Astrocyte (in vitro differentiated cells and primary cell): ENCODE measurements around the gene TSC2. TPM values are rescaled to one million over a fixed set of nuclear protein-coding genes. Genes with fewer than 3 reads are reported as not detected.

Source experiments
- DNase-seq: peaks from one replicate; pipeline ENCODE4 v3.0.0-alpha.2; 2010; ENCODE audit warnings: low read depth
- FAIRE-seq: peaks from 2 replicates; lab custom pipeline; 2011; peaks lifted over from hg19 to GRCh38; lab: Jason Lieb, UNC
- H2AFZ ChIP-seq: 2 replicates; pipeline ENCODE4 v1.6.0; 2012; ENCODE audit warnings: low read depth, low read length, inconsistent platforms
- H3K27ac ChIP-seq: 2 replicates; pipeline ENCODE4 v1.5.1; 2011; ENCODE audit warnings: low read depth, low read length, inconsistent platforms
- H3K27me3 ChIP-seq: 2 replicates; pipeline ENCODE4 v1.6.0; 2011; ENCODE audit warnings: low read length, inconsistent platforms; ENCODE audit not compliant: insufficient read depth
- H3K36me3 ChIP-seq: 2 replicates; pipeline ENCODE4 v1.5.1; 2011; ENCODE audit warnings: low read length, inconsistent platforms; ENCODE audit not compliant: insufficient read depth
- H3K4me1 ChIP-seq: 2 replicates; pipeline ENCODE4 v1.5.1; 2011; ENCODE audit warnings: low read length, inconsistent platforms; ENCODE audit not compliant: insufficient read depth
- H3K4me2 ChIP-seq: 2 replicates; pipeline ENCODE4 v1.6.0; 2012; ENCODE audit warnings: low read length, inconsistent platforms
- H3K4me3 ChIP-seq: 2 replicates; pipeline ENCODE4 v1.5.1; 2011; ENCODE audit warnings: low read depth, mild to moderate bottlenecking, low read length, inconsistent platforms; ENCODE audit not compliant: insufficient read depth
- H3K79me2 ChIP-seq: 2 replicates; pipeline ENCODE4 v1.6.0; 2012; ENCODE audit warnings: mild to moderate bottlenecking, low read length, inconsistent platforms; ENCODE audit not compliant: insufficient read depth
- H3K9ac ChIP-seq: 2 replicates; pipeline ENCODE4 v1.6.0; 2012; ENCODE audit warnings: mild to moderate bottlenecking, low read length, inconsistent platforms
- H3K9me3 ChIP-seq: 2 replicates; pipeline ENCODE4 v1.5.1; 2012; ENCODE audit warnings: low read depth, mild to moderate bottlenecking, low read length, inconsistent platforms; ENCODE audit not compliant: insufficient read depth
- H4K20me1 ChIP-seq: 2 replicates; pipeline ENCODE4 v1.6.0; 2012; ENCODE audit warnings: low read length, inconsistent platforms; ENCODE audit not compliant: insufficient read depth
- H3K27ac Mint-ChIP-seq: one replicate; pipeline ENCODE4 v1.8.0; 2021; ENCODE audit warnings: mild to moderate bottlenecking, mixed read lengths; ENCODE audit not compliant: unreplicated experiment
- H3K27me3 Mint-ChIP-seq: one replicate; pipeline ENCODE4 v1.8.0; 2021; ENCODE audit warnings: low read depth, mixed read lengths; ENCODE audit not compliant: unreplicated experiment
- H3K36me3 Mint-ChIP-seq: one replicate; pipeline ENCODE4 v1.8.0; 2021; ENCODE audit warnings: low read depth, mixed read lengths; ENCODE audit not compliant: unreplicated experiment
- H3K4me1 Mint-ChIP-seq: one replicate; pipeline ENCODE4 v1.8.0; 2021; ENCODE audit warnings: low read depth, mixed read lengths; ENCODE audit not compliant: unreplicated experiment
- H3K4me3 Mint-ChIP-seq: one replicate; pipeline ENCODE4 v1.8.0; 2021; ENCODE audit warnings: mild to moderate bottlenecking, moderate library complexity, mixed read lengths; ENCODE audit not compliant: unreplicated experiment
- H3K9me3 Mint-ChIP-seq: one replicate; pipeline ENCODE4 v1.8.0; 2021; ENCODE audit warnings: mild to moderate bottlenecking, mixed read lengths; ENCODE audit not compliant: unreplicated experiment
- CTCF ChIP-seq: IDR thresholded peaks from 2 replicates; pipeline ENCODE4 v1.5.1; 2011; ENCODE audit warnings: low read depth, mild to moderate bottlenecking, inconsistent platforms, low read length, moderate library complexity; ENCODE audit not compliant: insufficient read depth
- EZH2 ChIP-seq: IDR thresholded peaks from 2 replicates; pipeline ENCODE4 v1.6.1; 2012; ENCODE audit warnings: mild to moderate bottlenecking, low read length, inconsistent platforms; ENCODE audit not compliant: insufficient read depth
- total RNA-seq: library from RNA; stranded (reverse); gene quantifications from 2 replicates; pipeline ENCODE4 v1.2.1, GENCODE V29; 2021

The TSC2 gene
- total RNA-seq, 1 donor from 2014 or later: 89.5 TPM

DNA sequence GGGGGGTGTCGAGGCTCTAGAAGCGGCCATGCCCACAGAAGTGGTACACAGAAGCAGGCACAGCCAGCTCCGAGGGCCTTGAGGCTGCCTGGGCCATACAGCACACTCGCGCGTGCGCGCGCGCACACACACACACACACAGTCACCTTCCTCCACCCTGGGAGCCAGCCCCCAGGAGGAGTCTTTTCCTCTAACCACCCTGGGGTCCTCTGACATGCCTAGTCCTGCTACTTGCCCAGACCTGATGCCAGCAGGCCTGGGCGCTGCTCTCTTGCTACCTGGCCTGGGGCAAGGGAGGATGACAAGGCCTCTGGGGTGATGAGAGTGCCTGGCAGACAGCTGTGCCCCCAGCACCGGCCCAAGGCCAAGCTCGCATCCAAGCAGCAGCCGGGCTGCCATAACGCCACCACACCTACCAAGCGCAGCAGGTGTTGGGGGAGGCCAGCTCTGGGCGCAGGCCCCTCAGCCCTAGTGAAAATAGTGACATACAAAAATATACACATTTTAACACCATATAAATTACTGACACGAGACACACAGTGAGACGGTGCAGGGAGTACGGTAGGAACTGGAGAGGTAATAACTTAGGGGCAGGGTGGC, 41.1 kb downstream of the TSC2 start:
- Mint-ChIP-seq H3K27me3 (no peaks in the 10 kb centered on the region), H3K36me3 (peaks cover 5% of the 10 kb centered on the region), H3K27ac (peak overlapping the region; percentile 34), H3K4me1 (no peaks in the 10 kb centered on the region), H3K9me3 (no peaks in the 10 kb centered on the region), H3K4me3 (no peak overlapping the region)
- TF ChIP-seq CTCF (no peak), EZH2 (no peak)
- H3K79me2 ChIP-seq: no peaks in the 10 kb centered on the region
- peaks cover 38% of the 10 kb centered on the region for H4K20me1 ChIP-seq
- no peak overlapping the region for H3K4me3 ChIP-seq
- H3K4me2 ChIP-seq: no peak overlapping the region
- no peak overlapping the region for H3K27ac ChIP-seq
- no peaks in the 10 kb centered on the region for H3K36me3 ChIP-seq
- no peaks in the 10 kb centered on the region for H3K9me3 ChIP-seq
- H2AFZ ChIP-seq: no peak overlapping the region
- H3K9ac ChIP-seq: no peak overlapping the region
- H3K4me1 ChIP-seq: peaks cover 6% of the 10 kb centered on the region
- DNase-seq (no peak), FAIRE-seq (no peak)
- H3K27me3 ChIP-seq: no peaks in the 10 kb centered on the region

- Histone ChIP-seq H3K36me3 (no peaks in the 10 kb centered on the region), H3K4me1 (peaks cover 6% of the 10 kb centered on the region), H3K9ac (no peak overlapping the region), H3K79me2 (no peaks in the 10 kb centered on the region), H3K9me3 (no peaks in the 10 kb centered on the region), H3K27ac (no peak overlapping the region), H4K20me1 (peaks cover 49% of the 10 kb centered on the region), H3K4me3 (no peak overlapping the region), H2AFZ (no peak overlapping the region), H3K27me3 (no peaks in the 10 kb centered on the region), H3K4me2 (no peak overlapping the region)
- FAIRE-seq (no peak), DNase-seq (no peak)
- Mint-ChIP-seq H3K4me1 (no peaks in the 10 kb centered on the region), H3K9me3 (no peaks in the 10 kb centered on the region), H3K4me3 (no peak overlapping the region), H3K27ac (peak overlapping the region; percentile 58), H3K36me3 (peaks cover 5% of the 10 kb centered on the region), H3K27me3 (no peaks in the 10 kb centered on the region)
- TF ChIP-seq EZH2 (no peak), CTCF (no peak)
Measured at GRCh38 chr16:2089706-2090480, 42.1 kb downstream of the TSC2 start.

DNA sequence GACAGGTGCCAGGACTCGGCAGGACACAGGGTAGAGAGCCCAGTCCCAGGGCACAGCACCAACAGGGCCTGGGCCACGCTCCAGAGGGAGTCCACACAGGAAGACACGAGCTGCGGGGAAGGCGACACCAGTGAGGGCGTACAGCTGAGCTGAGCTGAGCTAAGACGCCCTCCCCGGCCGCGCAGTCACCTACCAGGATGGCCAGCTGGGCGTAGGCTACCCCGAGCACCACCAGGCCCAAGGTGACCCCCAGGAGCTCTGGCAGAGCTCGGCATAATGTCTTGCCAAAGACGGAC, 42.6 kb downstream of the TSC2 start:
- H3K36me3 Mint-ChIP-seq: peaks cover 9% of the 10 kb centered on the region
- Histone ChIP-seq H3K4me2 (no peak overlapping the region), H3K9me3 (no peaks in the 10 kb centered on the region), H3K9ac (no peak overlapping the region), H3K27me3 (no peaks in the 10 kb centered on the region), H4K20me1 (peaks cover 52% of the 10 kb centered on the region), H3K27ac (no peak overlapping the region), H3K79me2 (no peaks in the 10 kb centered on the region), H3K4me1 (peaks cover 7% of the 10 kb centered on the region), H3K36me3 (no peaks in the 10 kb centered on the region), H2AFZ (no peak overlapping the region), H3K4me3 (no peak overlapping the region)
- no peaks in the 10 kb centered on the region for H3K4me1 Mint-ChIP-seq
- FAIRE-seq (no peak), DNase-seq (no peak)
- H3K9me3 Mint-ChIP-seq: no peaks in the 10 kb centered on the region
- H3K27me3 Mint-ChIP-seq: no peaks in the 10 kb centered on the region
- no peak overlapping the region for H3K4me3 Mint-ChIP-seq
- TF ChIP-seq CTCF (no peak), EZH2 (no peak)
- H3K27ac Mint-ChIP-seq: peak overlapping the region; percentile 58
